Posterior vena cava (tissue), 2 donors: ENCODE data around the gene TRIM59. TPM values are rescaled to one million over a fixed set of nuclear protein-coding genes. Genes with fewer than 3 reads are reported as not detected.

ENCODE experiments used
- microRNA-seq, 2 donors: library from miRNA; unstranded; fragments of <30 nt; microRNA quantifications; one replicate each; pipeline ENCODE4 v1.2.0, GENCODE V29; 2020 to 2021; ENCODE audit warnings: borderline microRNAs expressed in 2 of 2
- total RNA-seq, 2 donors: library from RNA; stranded (reverse); fragmentation: NEBNext Ultra II Directional; extraction: Animal tissue kit (Norgen Biotek cat#: 25700); gene quantifications; one replicate each; pipeline ENCODE4 v1.2.1, GENCODE V29; 2021
- donor health status: DM: yes; HTN: yes; CAD: no.
- donor health status: DM: yes; HTN: yes; CAD: no.

Gene TRIM59
- total RNA-seq, 2 donors from 2014 or later, result 0.97 to 2.4 TPM

Small RNA genes within 50 kb of the gene (microRNA-seq; reads per million reads assigned to microRNA genes)
- gene MIR15B (1,150 to 1,801 reads per million in 2 donors), gene MIR16-2 (424 to 490 reads per million in 2 donors)

Other genes starting within 250 kb of the TRIM59 start
- 1 to 10 TPM in 1 of 2 donors, under 1 TPM in 1; 0.51 to 1.5 TPM for gene C3orf80, start 224.4 kb downstream of the TRIM59 start, total RNA-seq
- gene IFT80, start 50.6 kb downstream of the TRIM59 start, total RNA-seq, result 10 to 100 TPM; 19.4 to 20.0 TPM
- gene SMC4, start 50.1 kb downstream of the TRIM59 start, total RNA-seq, result 10 to 100 TPM; 21.5 to 23.2 TPM
- 10 to 100 TPM; 53.2 to 91.6 TPM for gene KPNA4, start 115.8 kb upstream of the TRIM59 start, total RNA-seq
- not detected for gene ARL14, start 227.4 kb upstream of the TRIM59 start, total RNA-seq